Measurements from ENCODE around the gene WDR45B.

The WDR45B gene

DNA sequence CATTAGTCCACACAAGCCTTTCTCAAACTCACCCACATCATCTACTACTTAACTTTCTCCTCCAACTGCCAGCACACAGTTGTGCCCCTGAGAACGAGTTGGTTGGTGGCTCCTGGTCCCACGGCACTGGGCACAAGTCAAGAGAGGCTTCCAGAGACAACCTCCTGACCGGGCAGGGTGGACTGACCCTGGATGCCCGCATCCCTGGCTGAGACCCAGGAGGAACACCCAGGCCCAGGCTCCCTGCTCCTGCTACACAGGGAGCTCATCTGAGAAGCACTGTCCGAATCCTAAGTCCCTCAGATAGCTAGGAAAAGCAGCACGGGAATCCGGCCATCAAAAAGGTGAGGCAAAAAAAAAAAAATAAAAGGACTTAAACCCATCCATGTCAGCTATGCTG is 29.0 kb downstream of the WDR45B start:
- Histone ChIP-seq H3K27ac (ENCODE audit: insufficient read depth in 1 of 2, low read depth in 1 of 2, low read length in 2 of 2, poor library complexity in 1 of 2, severe bottlenecking in 2 of 2) (no peak overlapping the region), H3K36me3 (ENCODE audit: control insufficient read depth in 4 of 4, insufficient read depth in 4 of 4, low read length in 3 of 4) (peaks cover 0 to 85% (median 61%) of the 10 kb centered on the region in 4 experiments), H3K9me3 (ENCODE audit: control extremely low read depth in 1 of 5, control insufficient read depth in 4 of 5, insufficient read depth in 2 of 5, low read depth in 1 of 5, low read length in 4 of 5) (no peaks in the 10 kb centered on the region), H3K4me3 (ENCODE audit: control insufficient read depth in 1 of 7, extremely low read depth in 1 of 7, insufficient read depth in 4 of 7, low read depth in 2 of 7, low read length in 6 of 7) (no peak overlapping the region), H3K27me3 (replicated peaks in 2 of 5; ENCODE audit: control insufficient read depth in 4 of 5, insufficient read depth in 5 of 5, low read length in 4 of 5) (no peaks in the 10 kb centered on the region), H3K4me1 (ENCODE audit: control extremely low read depth in 1 of 4, control insufficient read depth in 4 of 4, insufficient read depth in 4 of 4, low read length in 3 of 4) (peaks cover 0 to 5% (median 0%) of the 10 kb centered on the region in 4 experiments)
- CTCF ChIA-PET: no interaction called here
- DNase-seq: no peak
- 94% methylated on average over 5 of the region's 7 CpGs for WGBS (ENCODE audit: insufficient coverage)
- POLR2A ChIA-PET: no interaction called here

DNA sequence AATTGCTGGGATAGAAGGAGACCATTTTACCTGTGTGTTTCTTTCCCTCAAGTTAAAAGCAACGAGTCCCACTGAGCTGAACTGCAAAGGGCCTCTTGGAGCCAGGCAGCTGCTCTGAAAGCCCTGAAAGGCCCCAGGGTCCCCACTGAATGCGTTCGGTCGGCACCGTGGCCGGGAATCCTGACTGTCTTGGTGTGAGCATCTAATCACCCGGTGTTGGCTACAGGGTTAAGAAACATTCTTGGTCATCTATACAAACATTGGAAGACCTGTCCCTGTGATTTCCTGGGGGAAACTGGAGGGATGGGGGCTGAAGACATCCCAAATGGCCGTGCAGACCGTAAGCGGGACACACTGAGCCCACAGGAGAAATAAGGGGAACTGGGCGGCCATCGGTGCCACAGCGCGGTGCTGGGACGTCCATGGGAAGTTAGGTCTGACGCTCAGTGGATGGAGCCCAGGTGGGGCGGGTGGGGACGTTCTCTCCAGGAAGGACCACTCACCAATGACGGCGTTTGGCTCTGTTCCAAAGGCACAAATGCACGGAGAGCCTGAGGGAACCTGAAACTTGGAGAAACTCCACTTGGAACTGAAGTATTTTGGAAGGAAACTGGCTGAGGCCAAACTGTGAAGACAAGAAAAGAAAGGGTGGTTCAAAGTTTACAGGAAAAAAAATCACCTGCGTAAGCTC is 32.1 kb downstream of the WDR45B start:
- DNase-seq: no peak
- H3K9me3 ChIP-seq (ENCODE audit: control extremely low read depth in 1 of 5, control insufficient read depth in 4 of 5, insufficient read depth in 2 of 5, low read depth in 1 of 5, low read length in 4 of 5): no peaks in the 10 kb centered on the region
- H3K27me3 ChIP-seq (replicated peaks in 2 of 5; ENCODE audit: control insufficient read depth in 4 of 5, insufficient read depth in 5 of 5, low read length in 4 of 5): no peaks in the 10 kb centered on the region
- ChIA-PET POLR2A (no interaction called here), CTCF (interaction anchor here (0.7 kb wide), 1 partner anchor 55 kb away, joined by 3 read pairs; no protein-coding TSS in a partner anchor)
- no peaks in the 10 kb centered on the region for H3K4me1 ChIP-seq (ENCODE audit: control extremely low read depth in 1 of 4, control insufficient read depth in 4 of 4, insufficient read depth in 4 of 4, low read length in 3 of 4)
- no peak overlapping the region for H3K4me3 ChIP-seq (ENCODE audit: control insufficient read depth in 1 of 7, extremely low read depth in 1 of 7, insufficient read depth in 4 of 7, low read depth in 2 of 7, low read length in 6 of 7)
- H3K27ac ChIP-seq (ENCODE audit: insufficient read depth in 1 of 2, low read depth in 1 of 2, low read length in 2 of 2, poor library complexity in 1 of 2, severe bottlenecking in 2 of 2): no peak overlapping the region
- H3K36me3 ChIP-seq (ENCODE audit: control insufficient read depth in 4 of 4, insufficient read depth in 4 of 4, low read length in 3 of 4): peaks cover 3 to 76% (median 54%) of the 10 kb centered on the region in 4 experiments
- WGBS (ENCODE audit: insufficient coverage): 94% methylated on average over 17 of the region's 22 CpGs

DNA sequence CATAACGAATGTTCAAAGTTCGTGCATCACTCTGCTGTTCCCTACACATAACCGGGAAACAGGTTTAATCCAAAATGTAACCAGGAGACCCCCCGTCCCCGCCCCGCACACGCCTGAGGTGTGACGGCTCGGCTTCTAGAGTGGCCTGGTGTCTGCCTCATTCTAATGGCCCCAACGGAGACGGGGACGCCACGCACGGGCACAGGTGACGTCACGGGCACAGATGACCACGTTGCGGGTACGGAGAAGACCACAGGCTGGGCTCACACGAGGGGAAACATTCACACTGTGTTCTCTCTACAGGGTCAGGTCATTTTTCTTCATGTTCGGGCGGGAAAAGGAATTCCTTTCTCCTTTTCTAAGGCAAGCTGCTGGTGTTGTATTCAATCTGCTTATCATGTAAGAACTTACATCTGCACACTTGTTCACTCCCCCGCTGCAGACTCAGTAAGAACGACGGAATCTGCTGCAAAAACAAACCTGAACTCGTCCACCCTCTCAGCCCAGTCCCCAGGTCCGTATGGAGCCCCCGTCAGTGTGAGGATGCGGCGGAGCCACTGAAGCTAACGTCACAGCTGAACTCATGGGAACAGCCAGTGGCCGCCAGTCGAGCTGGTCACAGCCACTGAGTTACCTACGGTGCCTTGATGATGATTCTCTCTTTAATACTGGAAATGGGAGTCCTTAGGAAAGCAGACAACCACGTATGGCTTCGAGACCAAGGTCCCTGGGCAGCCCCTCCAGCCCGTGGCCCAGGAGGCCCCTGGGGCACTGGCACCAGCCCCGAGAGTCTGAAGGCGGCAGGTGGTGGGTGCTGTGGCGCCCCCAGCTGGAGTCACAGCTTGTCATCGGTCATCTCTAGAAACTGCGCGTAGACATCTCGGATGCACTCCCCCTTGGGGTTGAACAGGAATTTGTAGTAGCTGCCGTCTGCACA is 32.9 kb downstream of the WDR45B start:
- Histone ChIP-seq H3K4me3 (ENCODE audit: control insufficient read depth in 1 of 7, extremely low read depth in 1 of 7, insufficient read depth in 4 of 7, low read depth in 2 of 7, low read length in 6 of 7) (no peak overlapping the region), H3K4me1 (ENCODE audit: control extremely low read depth in 1 of 4, control insufficient read depth in 4 of 4, insufficient read depth in 4 of 4, low read length in 3 of 4) (no peaks in the 10 kb centered on the region), H3K36me3 (ENCODE audit: control insufficient read depth in 4 of 4, insufficient read depth in 4 of 4, low read length in 3 of 4) (peaks cover 3 to 72% (median 50%) of the 10 kb centered on the region in 4 experiments), H3K9me3 (ENCODE audit: control extremely low read depth in 1 of 5, control insufficient read depth in 4 of 5, insufficient read depth in 2 of 5, low read depth in 1 of 5, low read length in 4 of 5) (no peaks in the 10 kb centered on the region), H3K27me3 (replicated peaks in 2 of 5; ENCODE audit: control insufficient read depth in 4 of 5, insufficient read depth in 5 of 5, low read length in 4 of 5) (no peaks in the 10 kb centered on the region), H3K27ac (ENCODE audit: insufficient read depth in 1 of 2, low read depth in 1 of 2, low read length in 2 of 2, poor library complexity in 1 of 2, severe bottlenecking in 2 of 2) (no peak overlapping the region)
- ChIA-PET CTCF (interaction anchor here (0.7 to 1.0 kb wide), 2 partner anchors 12 to 55 kb away, joined by 3 read pairs; no protein-coding TSS in a partner anchor), POLR2A (no interaction called here)
- 98% methylated on average over 44 of the region's 45 CpGs for WGBS (ENCODE audit: insufficient coverage)
- no peak for DNase-seq

DNA sequence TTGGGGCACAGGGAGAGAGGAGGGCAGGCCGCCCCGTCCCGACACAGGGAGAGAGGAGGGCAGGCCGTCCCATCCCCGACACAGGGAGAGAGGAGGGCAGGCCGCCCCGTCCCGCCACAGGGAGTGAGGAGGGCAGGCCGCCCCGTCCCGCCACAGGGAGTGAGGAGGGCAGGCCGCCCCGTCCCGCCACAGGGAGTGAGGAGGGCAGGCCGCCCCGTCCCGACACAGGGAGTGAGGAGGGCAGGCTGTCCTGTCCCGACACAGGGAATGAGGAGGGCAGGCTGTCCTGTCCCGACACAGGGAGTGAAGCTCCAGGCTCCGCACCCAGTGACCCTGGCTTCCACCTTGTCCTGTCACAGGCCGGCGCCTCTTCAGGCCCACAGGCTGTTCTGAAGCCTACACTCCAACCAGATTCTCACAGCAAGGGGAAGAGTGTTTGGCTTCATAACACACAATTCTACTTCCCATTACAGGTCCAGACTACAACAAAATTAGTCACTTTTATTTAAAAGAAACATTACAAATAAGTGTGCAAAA is 34.1 kb downstream of the WDR45B start:
- CTCF ChIA-PET: interaction anchor here (1.0 kb wide), 1 partner anchor 11 kb away, joined by 3 read pairs; no protein-coding TSS in a partner anchor
- no peaks in the 10 kb centered on the region for H3K27me3 ChIP-seq (replicated peaks in 2 of 5; ENCODE audit: control insufficient read depth in 4 of 5, insufficient read depth in 5 of 5, low read length in 4 of 5)
- H3K36me3 ChIP-seq (ENCODE audit: control insufficient read depth in 4 of 4, insufficient read depth in 4 of 4, low read length in 3 of 4): peaks cover 8 to 66% (median 47%) of the 10 kb centered on the region in 4 experiments
- WGBS (ENCODE audit: insufficient coverage): 97% methylated on average over 9 of the region's 22 CpGs
- H3K4me1 ChIP-seq (ENCODE audit: control extremely low read depth in 1 of 4, control insufficient read depth in 4 of 4, insufficient read depth in 4 of 4, low read length in 3 of 4): no peaks in the 10 kb centered on the region
- H3K4me3 ChIP-seq (ENCODE audit: control insufficient read depth in 1 of 7, extremely low read depth in 1 of 7, insufficient read depth in 4 of 7, low read depth in 2 of 7, low read length in 6 of 7): no peak overlapping the region
- no peak overlapping the region for H3K27ac ChIP-seq (ENCODE audit: insufficient read depth in 1 of 2, low read depth in 1 of 2, low read length in 2 of 2, poor library complexity in 1 of 2, severe bottlenecking in 2 of 2)
- POLR2A ChIA-PET: no interaction called here
- no peak for DNase-seq
- H3K9me3 ChIP-seq (ENCODE audit: control extremely low read depth in 1 of 5, control insufficient read depth in 4 of 5, insufficient read depth in 2 of 5, low read depth in 1 of 5, low read length in 4 of 5): no peaks in the 10 kb centered on the region

DNA sequence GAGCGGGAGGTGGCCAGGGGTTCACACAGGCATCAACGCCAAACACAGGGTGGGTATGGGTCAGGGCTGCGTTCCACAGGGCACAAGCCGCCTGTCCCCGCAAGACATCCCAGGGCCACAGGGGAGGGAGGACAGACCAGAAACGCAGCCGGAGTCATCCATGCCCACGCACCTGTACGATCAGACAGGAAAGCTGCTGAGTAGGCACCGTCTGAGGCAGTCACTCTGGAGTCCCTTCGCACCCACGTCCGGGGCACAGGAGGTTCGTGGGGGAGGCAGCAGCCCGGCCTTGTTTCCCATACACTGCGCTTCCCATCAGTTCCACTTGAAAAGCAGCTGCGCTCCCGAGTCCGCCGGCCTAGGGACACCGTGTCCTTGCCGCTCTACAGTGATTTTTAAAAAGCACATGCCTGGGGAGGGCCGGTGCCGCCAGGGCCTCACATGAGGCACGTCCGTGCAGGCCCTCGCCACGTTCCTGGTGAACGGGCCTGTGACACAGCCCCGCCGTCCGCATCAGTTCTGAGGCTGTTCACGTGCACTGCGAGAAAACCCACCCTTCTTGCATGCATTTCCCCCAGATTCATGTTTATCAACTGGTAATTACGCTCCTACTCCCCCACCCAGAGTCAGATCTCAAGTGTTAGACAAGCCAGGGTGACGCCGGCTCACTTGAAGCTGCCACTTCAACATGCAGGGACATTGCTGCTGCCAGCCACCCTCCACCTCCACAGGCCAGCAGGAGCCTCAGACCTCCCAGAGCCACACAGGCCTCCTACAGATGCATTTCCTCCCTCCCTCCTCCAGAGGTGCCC is 34.8 kb downstream of the WDR45B start:
- ChIA-PET CTCF (no interaction called here), POLR2A (no interaction called here)
- DNase-seq: no peak
- Histone ChIP-seq H3K27ac (ENCODE audit: insufficient read depth in 1 of 2, low read depth in 1 of 2, low read length in 2 of 2, poor library complexity in 1 of 2, severe bottlenecking in 2 of 2) (no peak overlapping the region), H3K36me3 (ENCODE audit: control insufficient read depth in 4 of 4, insufficient read depth in 4 of 4, low read length in 3 of 4) (peaks cover 8 to 64% (median 45%) of the 10 kb centered on the region in 4 experiments), H3K4me3 (ENCODE audit: control insufficient read depth in 1 of 7, extremely low read depth in 1 of 7, insufficient read depth in 4 of 7, low read depth in 2 of 7, low read length in 6 of 7) (no peak overlapping the region), H3K4me1 (ENCODE audit: control extremely low read depth in 1 of 4, control insufficient read depth in 4 of 4, insufficient read depth in 4 of 4, low read length in 3 of 4) (no peaks in the 10 kb centered on the region), H3K9me3 (ENCODE audit: control extremely low read depth in 1 of 5, control insufficient read depth in 4 of 5, insufficient read depth in 2 of 5, low read depth in 1 of 5, low read length in 4 of 5) (no peaks in the 10 kb centered on the region), H3K27me3 (replicated peaks in 2 of 5; ENCODE audit: control insufficient read depth in 4 of 5, insufficient read depth in 5 of 5, low read length in 4 of 5) (no peaks in the 10 kb centered on the region)
- 96% methylated on average over 37 of the region's 37 CpGs for WGBS (ENCODE audit: insufficient coverage)

DNA sequence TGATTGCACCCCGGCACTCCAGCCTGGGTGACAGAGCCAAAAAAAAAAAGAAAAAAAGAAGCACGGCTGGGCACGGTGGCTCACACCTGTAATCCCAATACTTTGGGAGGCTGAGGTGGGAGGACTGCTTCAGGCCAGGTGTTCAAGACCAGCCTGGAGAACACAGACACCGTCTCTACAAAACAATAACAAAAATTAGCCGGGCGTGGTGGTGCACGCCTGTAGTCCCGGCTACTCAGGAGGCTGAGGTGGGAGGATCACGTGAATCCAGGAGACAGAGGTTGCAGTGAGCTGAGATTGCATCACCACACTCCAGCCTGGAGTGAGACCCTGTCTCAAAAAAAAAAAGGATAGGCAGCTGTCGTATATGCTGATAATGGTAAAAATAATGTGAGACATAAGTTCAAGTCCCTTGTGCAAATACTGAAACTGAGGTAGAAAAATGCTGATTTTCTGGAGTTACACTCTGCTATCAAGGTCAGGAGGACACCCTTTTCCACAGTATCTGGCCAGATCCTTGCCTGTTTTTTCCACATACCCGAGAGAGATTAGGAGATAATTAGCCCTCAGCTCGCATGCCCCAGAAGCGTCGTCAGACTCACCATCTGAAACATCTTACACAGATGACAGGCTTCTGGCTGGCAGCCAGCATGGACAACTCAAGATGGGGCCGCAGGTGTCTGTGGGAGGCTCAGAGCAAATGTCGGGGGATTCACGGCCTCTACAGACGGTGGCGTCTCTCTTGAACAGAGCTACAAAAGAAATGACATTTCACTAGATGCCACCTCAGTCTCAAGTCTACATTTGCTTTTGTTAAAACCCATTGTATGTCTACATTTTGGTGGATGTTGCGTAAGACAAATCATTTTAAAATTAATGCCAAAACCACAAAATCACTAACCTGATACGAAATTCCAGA is 36.8 kb downstream of the WDR45B start:
- H3K4me3 ChIP-seq (ENCODE audit: control insufficient read depth in 1 of 7, extremely low read depth in 1 of 7, insufficient read depth in 4 of 7, low read depth in 2 of 7, low read length in 6 of 7): no peak overlapping the region
- WGBS (ENCODE audit: insufficient coverage): 94% methylated on average over 15 of the region's 21 CpGs
- CTCF ChIA-PET: interaction anchor here (1.1 kb wide), 1 partner anchor 17 kb away, joined by 3 read pairs; no protein-coding TSS in a partner anchor
- H3K27me3 ChIP-seq (replicated peaks in 2 of 5; ENCODE audit: control insufficient read depth in 4 of 5, insufficient read depth in 5 of 5, low read length in 4 of 5): no peaks in the 10 kb centered on the region
- no peak overlapping the region for H3K27ac ChIP-seq (ENCODE audit: insufficient read depth in 1 of 2, low read depth in 1 of 2, low read length in 2 of 2, poor library complexity in 1 of 2, severe bottlenecking in 2 of 2)
- H3K36me3 ChIP-seq (ENCODE audit: control insufficient read depth in 4 of 4, insufficient read depth in 4 of 4, low read length in 3 of 4): peaks cover 8 to 48% (median 35%) of the 10 kb centered on the region in 4 experiments
- no peaks in the 10 kb centered on the region for H3K9me3 ChIP-seq (ENCODE audit: control extremely low read depth in 1 of 5, control insufficient read depth in 4 of 5, insufficient read depth in 2 of 5, low read depth in 1 of 5, low read length in 4 of 5)
- no peak for DNase-seq
- no peaks in the 10 kb centered on the region for H3K4me1 ChIP-seq (ENCODE audit: control extremely low read depth in 1 of 4, control insufficient read depth in 4 of 4, insufficient read depth in 4 of 4, low read length in 3 of 4)
- POLR2A ChIA-PET: interaction anchor here (0.5 to 0.8 kb wide), 2 partner anchors 11 to 58 kb away, joined by 3 to 5 read pairs; no protein-coding TSS in a partner anchor

All from common myeloid progenitor, CD34-positive (primary cell).